ENCODE results near the gene TOP2A.

DNA sequence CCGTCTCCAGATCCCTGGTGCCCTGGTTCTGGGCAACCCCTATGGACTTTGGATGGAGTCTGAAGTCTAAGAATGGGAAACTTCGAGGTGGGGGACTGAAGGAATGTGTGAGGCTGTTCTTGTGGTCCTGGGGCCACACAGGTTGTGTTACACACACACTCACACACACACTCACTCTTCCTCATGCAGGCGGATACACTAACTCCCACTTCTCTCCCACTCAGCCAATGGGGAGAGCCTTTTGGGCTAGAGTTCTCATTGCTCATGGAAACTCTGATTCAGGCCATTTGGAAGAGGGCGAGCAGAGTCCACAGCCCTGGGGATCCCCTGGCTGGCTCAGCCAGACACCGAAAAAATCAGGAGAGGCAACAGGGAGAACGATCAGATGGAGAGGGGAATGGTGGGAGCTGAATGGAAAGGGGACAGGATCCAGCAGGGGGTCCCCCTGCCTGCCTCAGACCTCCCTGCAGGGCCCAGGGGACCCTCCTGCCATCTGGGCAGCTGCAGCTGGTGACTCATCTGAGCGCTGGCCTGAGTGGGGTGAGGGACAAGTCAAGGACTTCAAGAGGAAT, 34.6 kb upstream of the TOP2A start:
- TF ChIP-seq CTCF (conservative IDR thresholded peaks at IDR 0.05) (no peak), EZH2 (IDR thresholded peaks at IDR 0.05; ENCODE audit: low read depth) (no peak)
